Hematopoietic multipotent progenitor cell treated with erythropoietin and hydrocortisone succinate and interleukin-3 and kit ligand, for 8 days (in vitro differentiated cells): ENCODE results near the gene GAK.
"Not testable (repeated sequence)": the region's sequence is repeated elsewhere in the genome, so short reads cannot be mapped to it uniquely, and the experiment has no call there.

ENCODE experiments used
- DNase-seq: peaks from one replicate; pipeline ENCODE4 v3.0.0-alpha.2; 2015

The GAK gene

GRCh38 chr4:925171-925570 is 6.9 kb downstream of the GAK start:
- no peak for DNase-seq

- DNase-seq, result peak; percentile 67
These were observed 7.7 kb downstream of the GAK start for GRCh38 chr4:924107-925096.

- DNase-seq, result peak; percentile 59
These were observed 10.2 kb downstream of the GAK start for GRCh38 chr4:921830-922331.

- DNase-seq, result not testable (repeated sequence)
These were observed 13.0 kb downstream of the GAK start for GRCh38 chr4:919004-919680.

GRCh38 chr4:918591-918990 is 13.5 kb downstream of the GAK start:
- DNase-seq, result not testable (repeated sequence)

- no peak for DNase-seq
These were observed 14.1 kb downstream of the GAK start for GRCh38 chr4:917992-918391.

- no peak for DNase-seq
These were observed 14.7 kb downstream of the GAK start for GRCh38 chr4:917466-917865.

GRCh38 chr4:915595-915994 is 16.5 kb downstream of the GAK start:
- DNase-seq, result no peak

GRCh38 chr4:915041-915474 is 17.1 kb downstream of the GAK start:
- no peak for DNase-seq

- no peak for DNase-seq
These were observed 17.6 kb downstream of the GAK start for GRCh38 chr4:914531-914930.

GRCh38 chr4:913280-913618 is 18.9 kb downstream of the GAK start:
- no peak for DNase-seq

- no peak for DNase-seq
These were observed 19.4 kb downstream of the GAK start for GRCh38 chr4:912548-913279.

GRCh38 chr4:911871-912490 is 20.1 kb downstream of the GAK start:
- no peak for DNase-seq

GRCh38 chr4:911221-911751 is 20.8 kb downstream of the GAK start:
- DNase-seq, result no peak

- no peak for DNase-seq
These were observed 21.6 kb downstream of the GAK start for GRCh38 chr4:910366-911091.

- no peak for DNase-seq
These were observed 22.3 kb downstream of the GAK start for GRCh38 chr4:909821-910220.

- no peak for DNase-seq
These were observed 23.0 kb downstream of the GAK start for GRCh38 chr4:909131-909571.

- DNase-seq, result no peak
These were observed 24.3 kb downstream of the GAK start for GRCh38 chr4:907691-908425.

- no peak for DNase-seq
These were observed 25.1 kb downstream of the GAK start for GRCh38 chr4:907103-907400.

- no peak for DNase-seq
These were observed 25.6 kb downstream of the GAK start for GRCh38 chr4:906339-907102.
